ENCODE measurements around the gene CDCP2. TPM values are rescaled to one million over a fixed set of nuclear protein-coding genes. Genes with fewer than 3 reads are reported as not detected.

CDCP2 gene
- total and polyA plus RNA-seq, 3 experiments from 2014 or later: not detected

- Histone ChIP-seq H3K27me3 (ENCODE audit: insufficient read depth, low read length, poor library complexity, severe bottlenecking) (no peaks in the 10 kb centered on the region), H3K27ac (ENCODE audit: low read depth, low read length) (no peak overlapping the region), H3K9me3 (ENCODE audit: low read length) (no peaks in the 10 kb centered on the region), H3K4me1 (ENCODE audit: insufficient read depth, low read length) (no peaks in the 10 kb centered on the region), H3K4me3 (ENCODE audit: low read length) (no peak overlapping the region), H3K36me3 (ENCODE audit: insufficient read depth, low read length) (peaks cover 3% of the 10 kb centered on the region)
- POLR2A ChIA-PET: no interaction called here
- no peak for DNase-seq
- H3K4me1 Mint-ChIP-seq: no peaks in the 10 kb centered on the region
- peaks cover 6 to 71% (median 22%) of the 10 kb centered on the region in 3 donors for H3K36me3 Mint-ChIP-seq
- no peaks in the 10 kb centered on the region for H3K27me3 Mint-ChIP-seq
- no peaks in the 10 kb centered on the region for H3K9me3 Mint-ChIP-seq
- no peak overlapping the region for H3K4me3 Mint-ChIP-seq
- no peak overlapping the region for H3K27ac Mint-ChIP-seq
- CTCF ChIA-PET: no interaction called here
Observed at GRCh38 chr1:54188291-54188690, 35.5 kb upstream of the CDCP2 start.

- Histone ChIP-seq H3K27ac (ENCODE audit: low read depth, low read length) (no peak overlapping the region), H3K9me3 (ENCODE audit: low read length) (no peaks in the 10 kb centered on the region), H3K27me3 (ENCODE audit: insufficient read depth, low read length, poor library complexity, severe bottlenecking) (no peaks in the 10 kb centered on the region), H3K4me1 (ENCODE audit: insufficient read depth, low read length) (no peaks in the 10 kb centered on the region), H3K4me3 (ENCODE audit: low read length) (no peak overlapping the region), H3K36me3 (ENCODE audit: insufficient read depth, low read length) (peaks cover 3% of the 10 kb centered on the region)
- POLR2A ChIA-PET: no interaction called here
- H3K36me3 Mint-ChIP-seq: peaks cover under 1 to 56% (median 18%) of the 10 kb centered on the region in 3 donors
- CTCF ChIA-PET: interaction anchor here (1.2 to 1.3 kb wide), 2 partner anchors 14 kb away, joined by 3 read pairs; partner anchors contain the start of genes CYB5RL and MRPL37
- DNase-seq: no peak
- H3K4me1 Mint-ChIP-seq: no peaks in the 10 kb centered on the region
- H3K9me3 Mint-ChIP-seq: no peaks in the 10 kb centered on the region
- no peak overlapping the region for H3K27ac Mint-ChIP-seq
- H3K4me3 Mint-ChIP-seq: no peak overlapping the region
- no peaks in the 10 kb centered on the region for H3K27me3 Mint-ChIP-seq
Observed at GRCh38 chr1:54186056-54186455, 33.3 kb upstream of the CDCP2 start.

GRCh38 chr1:54180701-54181360 lies 28.0 kb upstream of the CDCP2 start:
- Histone ChIP-seq H3K4me1 (ENCODE audit: insufficient read depth, low read length) (no peaks in the 10 kb centered on the region), H3K9me3 (ENCODE audit: low read length) (no peaks in the 10 kb centered on the region), H3K4me3 (ENCODE audit: low read length) (no peak overlapping the region), H3K27ac (ENCODE audit: low read depth, low read length) (no peak overlapping the region), H3K27me3 (ENCODE audit: insufficient read depth, low read length, poor library complexity, severe bottlenecking) (no peaks in the 10 kb centered on the region), H3K36me3 (ENCODE audit: insufficient read depth, low read length) (no peaks in the 10 kb centered on the region)
- Mint-ChIP-seq H3K27ac (peak overlapping the region in 4 of 8 donors; percentile 12 to 57 (median 44)), H3K4me3 (no peak overlapping the region), H3K27me3 (no peaks in the 10 kb centered on the region), H3K4me1 (no peaks in the 10 kb centered on the region), H3K36me3 (peaks cover 0 to 38% (median 5%) of the 10 kb centered on the region in 3 donors), H3K9me3 (no peaks in the 10 kb centered on the region)
- peak in 1 of 5 donors; percentile 30 for DNase-seq
- ChIA-PET CTCF (interaction anchor here (0.9 to 4.3 kb wide), 4 partner anchors 10 to 319 kb away, joined by 3 to 25 read pairs (median 6); no protein-coding TSS in a partner anchor), POLR2A (interaction anchor here (1.4 kb wide), 1 partner anchor 308 kb away, joined by 3 read pairs; no protein-coding TSS in a partner anchor)

- Histone ChIP-seq H3K4me3 (ENCODE audit: low read length) (no peak overlapping the region), H3K27me3 (ENCODE audit: insufficient read depth, low read length, poor library complexity, severe bottlenecking) (no peaks in the 10 kb centered on the region), H3K27ac (ENCODE audit: low read depth, low read length) (no peak overlapping the region), H3K9me3 (ENCODE audit: low read length) (no peaks in the 10 kb centered on the region), H3K36me3 (ENCODE audit: insufficient read depth, low read length) (no peaks in the 10 kb centered on the region), H3K4me1 (ENCODE audit: insufficient read depth, low read length) (no peaks in the 10 kb centered on the region)
- Mint-ChIP-seq H3K36me3 (peaks cover 0 to 34% (median 2%) of the 10 kb centered on the region in 3 donors), H3K9me3 (no peaks in the 10 kb centered on the region), H3K27me3 (no peaks in the 10 kb centered on the region), H3K4me1 (no peaks in the 10 kb centered on the region), H3K27ac (peak overlapping the region in 1 of 8 donors; percentile 74), H3K4me3 (no peak overlapping the region)
- POLR2A ChIA-PET: no interaction called here
- DNase-seq: no peak
- CTCF ChIA-PET: no interaction called here
Observed at GRCh38 chr1:54178296-54179070, 25.7 kb upstream of the CDCP2 start.

- Histone ChIP-seq H3K27me3 (ENCODE audit: insufficient read depth, low read length, poor library complexity, severe bottlenecking) (no peaks in the 10 kb centered on the region), H3K9me3 (ENCODE audit: low read length) (no peaks in the 10 kb centered on the region), H3K4me3 (ENCODE audit: low read length) (no peak overlapping the region), H3K4me1 (ENCODE audit: insufficient read depth, low read length) (no peaks in the 10 kb centered on the region), H3K36me3 (ENCODE audit: insufficient read depth, low read length) (no peaks in the 10 kb centered on the region), H3K27ac (ENCODE audit: low read depth, low read length) (no peak overlapping the region)
- Mint-ChIP-seq H3K4me1 (no peaks in the 10 kb centered on the region), H3K27ac (no peak overlapping the region), H3K9me3 (no peaks in the 10 kb centered on the region), H3K27me3 (no peaks in the 10 kb centered on the region), H3K36me3 (peaks cover 0 to 34% (median 2%) of the 10 kb centered on the region in 3 donors), H3K4me3 (no peak overlapping the region)
- no peak for DNase-seq
- ChIA-PET POLR2A (no interaction called here), CTCF (no interaction called here)
Observed at GRCh38 chr1:54177726-54178125, 24.9 kb upstream of the CDCP2 start.

- Mint-ChIP-seq H3K27ac (peak overlapping the region in 1 of 8 donors; percentile 87), H3K4me1 (no peaks in the 10 kb centered on the region), H3K9me3 (no peaks in the 10 kb centered on the region), H3K27me3 (no peaks in the 10 kb centered on the region), H3K4me3 (no peak overlapping the region), H3K36me3 (peaks cover 0 to 37% (median under 1%) of the 10 kb centered on the region in 3 donors)
- H3K36me3 ChIP-seq (ENCODE audit: insufficient read depth, low read length): no peaks in the 10 kb centered on the region
- no peaks in the 10 kb centered on the region for H3K4me1 ChIP-seq (ENCODE audit: insufficient read depth, low read length)
- no peak for DNase-seq
- no peaks in the 10 kb centered on the region for H3K9me3 ChIP-seq (ENCODE audit: low read length)
- ChIA-PET CTCF (no interaction called here), POLR2A (no interaction called here)
- H3K4me3 ChIP-seq (ENCODE audit: low read length): no peak overlapping the region
- no peak overlapping the region for H3K27ac ChIP-seq (ENCODE audit: low read depth, low read length)
- H3K27me3 ChIP-seq (ENCODE audit: insufficient read depth, low read length, poor library complexity, severe bottlenecking): no peaks in the 10 kb centered on the region
Observed at GRCh38 chr1:54176621-54177327, 24.0 kb upstream of the CDCP2 start.

- no peaks in the 10 kb centered on the region for H3K4me1 ChIP-seq (ENCODE audit: insufficient read depth, low read length)
- no peak overlapping the region for H3K4me3 Mint-ChIP-seq
- H3K4me1 Mint-ChIP-seq: no peaks in the 10 kb centered on the region
- H3K4me3 ChIP-seq (ENCODE audit: low read length): no peak overlapping the region
- peaks cover 0 to 23% (median 4%) of the 10 kb centered on the region in 3 donors for H3K36me3 Mint-ChIP-seq
- no peaks in the 10 kb centered on the region for H3K27me3 Mint-ChIP-seq
- CTCF ChIA-PET: interaction anchor here (1.1 kb wide), 1 partner anchor 315 kb away, joined by 3 read pairs; no protein-coding TSS in a partner anchor
- no peak for DNase-seq
- no peaks in the 10 kb centered on the region for H3K9me3 Mint-ChIP-seq
- H3K27ac Mint-ChIP-seq: no peak overlapping the region
- no peaks in the 10 kb centered on the region for H3K9me3 ChIP-seq (ENCODE audit: low read length)
- POLR2A ChIA-PET: no interaction called here
- no peaks in the 10 kb centered on the region for H3K27me3 ChIP-seq (ENCODE audit: insufficient read depth, low read length, poor library complexity, severe bottlenecking)
- H3K36me3 ChIP-seq (ENCODE audit: insufficient read depth, low read length): no peaks in the 10 kb centered on the region
- no peak overlapping the region for H3K27ac ChIP-seq (ENCODE audit: low read depth, low read length)
Observed at GRCh38 chr1:54174106-54174505, 21.3 kb upstream of the CDCP2 start.

GRCh38 chr1:54173681-54174080 lies 20.9 kb upstream of the CDCP2 start:
- no peaks in the 10 kb centered on the region for H3K4me1 Mint-ChIP-seq
- no peaks in the 10 kb centered on the region for H3K27me3 Mint-ChIP-seq
- no peak overlapping the region for H3K27ac ChIP-seq (ENCODE audit: low read depth, low read length)
- H3K4me3 ChIP-seq (ENCODE audit: low read length): no peak overlapping the region
- H3K36me3 ChIP-seq (ENCODE audit: insufficient read depth, low read length): no peaks in the 10 kb centered on the region
- ChIA-PET POLR2A (no interaction called here), CTCF (interaction anchor here (1.1 to 1.2 kb wide), 2 partner anchors 25 to 316 kb away, joined by 3 read pairs; no protein-coding TSS in a partner anchor)
- no peaks in the 10 kb centered on the region for H3K4me1 ChIP-seq (ENCODE audit: insufficient read depth, low read length)
- no peaks in the 10 kb centered on the region for H3K27me3 ChIP-seq (ENCODE audit: insufficient read depth, low read length, poor library complexity, severe bottlenecking)
- no peak overlapping the region for H3K4me3 Mint-ChIP-seq
- H3K9me3 ChIP-seq (ENCODE audit: low read length): no peaks in the 10 kb centered on the region
- no peaks in the 10 kb centered on the region for H3K9me3 Mint-ChIP-seq
- DNase-seq: no peak
- H3K36me3 Mint-ChIP-seq: peaks cover 0 to 19% (median 4%) of the 10 kb centered on the region in 3 donors
- H3K27ac Mint-ChIP-seq: peak overlapping the region in 1 of 8 donors; percentile 38

Measured in CD8-positive, alpha-beta memory T cell (primary cell).